Measurements from ENCODE around the gene METTL5.

- TF ChIP-seq CTCF (IDR thresholded peaks at IDR 0.05) = no peak
- no peak for TF ChIP-seq POLR2A (IDR thresholded peaks at IDR 0.05)
Observed at GRCh38 chr2:169853041-169853668, 28.4 kb upstream of the METTL5 start.

Measured in esophagus squamous epithelium (tissue), 4 donors.